Choroid plexus epithelial cell (primary cell): ENCODE measurements around the gene LRRC38.

Source experiments
- DNase-seq: peaks from one replicate; pipeline ENCODE4 v3.0.0-alpha.2; 2010; ENCODE audit warnings: low read depth
- H3K4me3 ChIP-seq: 2 replicates; pipeline ENCODE4 v1.5.1; 2011; ENCODE audit warnings: low read depth, mild to moderate bottlenecking, control low read depth, low read length, moderate library complexity
- TF ChIP-seq, protein P1 (sequence below): conservative IDR thresholded peaks from 2 replicates; pipeline ENCODE4 v1.5.1; 2011; ENCODE audit warnings: low read depth, mild to moderate bottlenecking, control low read depth, inconsistent platforms, low read length, moderate library complexity

LRRC38 gene

GRCh38 chr1:13520985-13521384 is 7.2 kb upstream of the LRRC38 start:
- no peak for DNase-seq
- H3K4me3 ChIP-seq: no peak overlapping the region
- TF ChIP-seq, protein P1, sequence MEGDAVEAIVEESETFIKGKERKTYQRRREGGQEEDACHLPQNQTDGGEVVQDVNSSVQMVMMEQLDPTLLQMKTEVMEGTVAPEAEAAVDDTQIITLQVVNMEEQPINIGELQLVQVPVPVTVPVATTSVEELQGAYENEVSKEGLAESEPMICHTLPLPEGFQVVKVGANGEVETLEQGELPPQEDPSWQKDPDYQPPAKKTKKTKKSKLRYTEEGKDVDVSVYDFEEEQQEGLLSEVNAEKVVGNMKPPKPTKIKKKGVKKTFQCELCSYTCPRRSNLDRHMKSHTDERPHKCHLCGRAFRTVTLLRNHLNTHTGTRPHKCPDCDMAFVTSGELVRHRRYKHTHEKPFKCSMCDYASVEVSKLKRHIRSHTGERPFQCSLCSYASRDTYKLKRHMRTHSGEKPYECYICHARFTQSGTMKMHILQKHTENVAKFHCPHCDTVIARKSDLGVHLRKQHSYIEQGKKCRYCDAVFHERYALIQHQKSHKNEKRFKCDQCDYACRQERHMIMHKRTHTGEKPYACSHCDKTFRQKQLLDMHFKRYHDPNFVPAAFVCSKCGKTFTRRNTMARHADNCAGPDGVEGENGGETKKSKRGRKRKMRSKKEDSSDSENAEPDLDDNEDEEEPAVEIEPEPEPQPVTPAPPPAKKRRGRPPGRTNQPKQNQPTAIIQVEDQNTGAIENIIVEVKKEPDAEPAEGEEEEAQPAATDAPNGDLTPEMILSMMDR: no peak

DNA sequence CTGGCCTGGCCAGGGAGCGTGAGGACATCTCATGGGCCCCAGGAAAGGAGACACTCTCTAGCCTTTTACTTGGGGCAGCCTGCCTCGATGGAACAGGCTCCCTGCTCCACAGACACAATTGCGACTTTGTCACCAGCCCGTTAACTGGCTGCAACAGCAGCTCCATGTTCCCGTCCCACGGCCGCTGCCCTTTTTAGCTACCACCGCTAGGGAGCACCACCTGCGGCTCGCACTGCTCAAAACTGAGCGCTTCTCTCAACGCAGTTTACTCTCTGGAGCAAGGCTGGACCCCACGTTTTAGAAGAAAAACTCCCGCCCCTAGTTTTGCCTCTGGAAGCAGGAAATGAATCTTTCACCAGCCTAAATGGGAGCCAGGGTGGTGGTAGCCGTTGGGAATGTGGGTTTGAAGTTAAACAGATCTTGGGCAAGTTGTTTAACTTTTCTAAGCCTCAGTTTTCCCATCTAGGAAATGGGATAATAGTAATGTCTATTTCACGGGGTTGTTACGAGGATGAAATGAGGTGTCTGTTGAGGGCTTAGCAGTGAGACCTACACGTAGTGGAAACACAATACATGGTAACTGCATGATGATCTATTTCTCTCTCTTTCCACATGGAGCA is 3.5 kb upstream of the LRRC38 start:
- peak; percentile 20 for DNase-seq
- H3K4me3 ChIP-seq: no peak overlapping the region
- TF ChIP-seq, protein P1: peak; percentile 47

GRCh38 chr1:13516606-13517005 is 2.8 kb upstream of the LRRC38 start:
- no peak overlapping the region for H3K4me3 ChIP-seq
- TF ChIP-seq, protein P1: no peak
- no peak for DNase-seq

DNA sequence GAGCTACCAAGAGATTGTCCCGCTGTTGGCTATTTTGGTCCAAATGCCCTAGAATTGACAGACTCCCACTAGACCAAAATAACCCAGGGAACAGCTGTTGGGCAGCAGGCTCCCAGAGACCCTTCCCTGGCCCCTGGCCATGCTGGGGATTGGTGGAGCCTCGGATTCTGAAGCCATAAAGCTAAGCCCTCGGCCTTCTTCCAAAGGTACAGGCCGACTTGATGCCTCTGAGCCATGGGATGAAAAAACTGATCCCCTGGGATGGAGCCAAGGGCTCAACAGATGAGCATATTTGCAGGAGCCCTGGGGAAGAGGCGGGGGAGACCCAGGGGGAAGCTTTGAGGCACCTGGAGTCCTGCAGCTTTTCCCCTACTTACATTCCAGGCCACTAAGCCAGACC is 1.0 kb upstream of the LRRC38 start:
- DNase-seq: no peak
- TF ChIP-seq, protein P1: no peak
- H3K4me3 ChIP-seq: no peak overlapping the region

GRCh38 chr1:13513063-13513894 is 524 bp downstream of the LRRC38 start:
- no peak for DNase-seq
- H3K4me3 ChIP-seq: no peak overlapping the region
- TF ChIP-seq, protein P1: no peak

DNA sequence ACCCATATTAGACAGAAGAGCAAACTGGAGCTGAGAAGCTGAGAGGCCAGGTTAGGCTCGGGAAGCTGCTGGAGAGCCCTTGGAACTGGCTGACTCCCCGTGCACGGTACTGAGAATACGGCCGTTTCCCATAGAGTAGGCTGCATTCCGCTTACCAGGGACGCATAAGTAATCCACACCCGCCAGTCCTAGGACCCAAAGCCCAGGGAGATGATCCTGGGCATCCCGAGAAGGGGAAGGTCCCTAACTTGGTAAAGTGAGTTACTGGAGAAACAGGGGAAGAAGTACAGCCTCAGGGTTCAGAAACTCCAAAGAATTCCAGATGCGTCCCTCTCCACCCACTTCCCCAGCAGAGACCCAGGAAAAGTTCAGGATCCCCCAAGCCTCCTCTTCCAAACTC is 1.3 kb downstream of the LRRC38 start:
- H3K4me3 ChIP-seq: no peak overlapping the region
- no peak for DNase-seq
- TF ChIP-seq, protein P1: no peak

GRCh38 chr1:13510499-13510898 is 3.3 kb downstream of the LRRC38 start:
- TF ChIP-seq, protein P1: no peak

More at GRCh38 chr1:13510499-13510898, 3.3 kb downstream of the LRRC38 start:
- no peak overlapping the region for H3K4me3 ChIP-seq
- DNase-seq: no peak
